SU-DHL-6 (cell line): ENCODE results near the gene PTPRN2.

Experiments used
- H2AFZ ChIP-seq: fragments of 200-600 bp; sonication (generic); 2 replicates; pipeline ENCODE4 v1.6.1; 2014; ENCODE audit warnings: low read depth, mild to moderate bottlenecking, moderate library complexity, mixed read lengths, antibody characterized with exemption, low read length; ENCODE audit not compliant: severe bottlenecking
- H3F3A ChIP-seq: fragments of 200-600 bp; shearing (Covaris generic); 2 replicates; pipeline ENCODE4 v1.6.0; 2016; ENCODE audit warnings: antibody characterized with exemption, mild to moderate bottlenecking; ENCODE audit not compliant: insufficient read depth
- H3K27ac ChIP-seq: fragments of 200-600 bp; sonication (generic); 2 replicates; pipeline ENCODE4 v1.5.1; 2016; ENCODE audit warnings: low read depth, mild to moderate bottlenecking, low read length, moderate library complexity, mixed read lengths
- H3K27me3 ChIP-seq: fragments of 200-600 bp; sonication (generic), shearing (Covaris generic); 2 replicates; pipeline ENCODE4 v1.6.0; 2014; ENCODE audit warnings: mild to moderate bottlenecking, low read length
- H3K36me3 ChIP-seq: fragments of 200-600 bp; sonication (generic); 2 replicates; pipeline ENCODE4 v1.6.1; 2014; ENCODE audit warnings: mild to moderate bottlenecking, low read length, mixed read lengths
- H3K4me2 ChIP-seq: fragments of 300-600, 200-600 bp; shearing (Covaris generic), sonication (generic); 2 replicates; pipeline ENCODE4 v1.6.0; 2014; ENCODE audit warnings: low read length, low read depth, mild to moderate bottlenecking; ENCODE audit not compliant: poor library complexity, severe bottlenecking
- H3K4me3 ChIP-seq: fragments of 200-600 bp; sonication (generic); 2 replicates; pipeline ENCODE4 v1.5.1; 2014; ENCODE audit warnings: antibody characterized with exemption, low read length, mild to moderate bottlenecking, mixed read lengths; ENCODE audit not compliant: insufficient read depth, poor library complexity, severe bottlenecking
- H3K79me2 ChIP-seq: fragments of 200-600 bp; sonication (generic); 2 replicates; pipeline ENCODE4 v1.6.1; 2014; ENCODE audit warnings: mild to moderate bottlenecking, low read length, moderate library complexity; ENCODE audit not compliant: insufficient read depth
- H3K9ac ChIP-seq: fragments of 200-600 bp; sonication (generic); 2 replicates; pipeline ENCODE4 v1.7.0; 2014; ENCODE audit warnings: mild to moderate bottlenecking, low read length
- H3K9me2 ChIP-seq: fragments of 200-600 bp; sonication (generic); replicated peaks from 2 replicates; pipeline ENCODE4 v1.6.1; 2014; ENCODE audit warnings: low read length; ENCODE audit not compliant: insufficient read depth
- H3K9me3 ChIP-seq: fragments of 200-600 bp; sonication (generic); 2 replicates; pipeline ENCODE4 v1.6.1; 2014; ENCODE audit warnings: low read length, mixed read lengths; ENCODE audit not compliant: insufficient read depth
- H4K20me1 ChIP-seq: fragments of 200-600 bp; sonication (generic); 2 replicates; pipeline ENCODE4 v1.6.1; 2014; ENCODE audit warnings: low read depth, mild to moderate bottlenecking, antibody characterized with exemption, low read length, moderate library complexity, mixed read lengths
- EZH2phosphoT487 ChIP-seq: fragments of 200-600 bp; sonication (generic), shearing (Covaris generic); conservative IDR thresholded peaks from 2 replicates; pipeline ENCODE4 v1.6.1; 2018; ENCODE audit warnings: mild to moderate bottlenecking, antibody characterized with exemption, low read length, moderate library complexity, mixed read lengths
- TF ChIP-seq, protein P1 (sequence below): fragments of 200-600 bp; sonication (generic); IDR thresholded peaks from one replicate; pipeline ENCODE4 v1.5.1; 2017; ENCODE audit warnings: antibody characterized with exemption, mild to moderate bottlenecking, low read length, moderate library complexity; ENCODE audit not compliant: insufficient read depth, poor library complexity, severe bottlenecking

PTPRN2 gene

DNA sequence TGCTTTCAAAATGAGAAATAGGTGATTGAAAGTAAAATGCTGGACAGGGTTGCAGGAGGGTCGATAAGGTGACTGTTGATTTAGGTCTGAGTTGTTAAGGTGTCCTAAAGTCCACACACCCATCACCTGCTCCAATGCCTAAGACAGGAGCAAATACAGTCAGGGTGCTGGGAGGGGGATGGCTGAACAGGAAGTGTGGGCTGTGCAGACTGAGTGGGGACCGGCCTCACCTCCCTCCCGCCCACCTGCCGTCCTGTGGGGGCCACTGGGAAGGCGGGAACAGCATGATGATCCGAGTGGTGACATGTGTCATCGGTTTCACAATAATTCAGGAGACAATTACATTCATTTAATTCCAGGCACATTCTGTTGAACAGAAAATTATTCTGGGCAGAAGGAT lies 990.1 kb downstream of the PTPRN2 start:
- H3K27ac ChIP-seq: no peak overlapping the region
- H3K36me3 ChIP-seq: no peaks in the 10 kb centered on the region
- H3K9me3 ChIP-seq: no peaks in the 10 kb centered on the region
- no peak overlapping the region for H2AFZ ChIP-seq
- H3K79me2 ChIP-seq: no peaks in the 10 kb centered on the region
- H3K9me2 ChIP-seq: no peaks in the 10 kb centered on the region
- no peak overlapping the region for H3K4me2 ChIP-seq
- no peak overlapping the region for H3K4me3 ChIP-seq
- TF ChIP-seq EZH2phosphoT487: no peak
- TF ChIP-seq, protein P1, sequence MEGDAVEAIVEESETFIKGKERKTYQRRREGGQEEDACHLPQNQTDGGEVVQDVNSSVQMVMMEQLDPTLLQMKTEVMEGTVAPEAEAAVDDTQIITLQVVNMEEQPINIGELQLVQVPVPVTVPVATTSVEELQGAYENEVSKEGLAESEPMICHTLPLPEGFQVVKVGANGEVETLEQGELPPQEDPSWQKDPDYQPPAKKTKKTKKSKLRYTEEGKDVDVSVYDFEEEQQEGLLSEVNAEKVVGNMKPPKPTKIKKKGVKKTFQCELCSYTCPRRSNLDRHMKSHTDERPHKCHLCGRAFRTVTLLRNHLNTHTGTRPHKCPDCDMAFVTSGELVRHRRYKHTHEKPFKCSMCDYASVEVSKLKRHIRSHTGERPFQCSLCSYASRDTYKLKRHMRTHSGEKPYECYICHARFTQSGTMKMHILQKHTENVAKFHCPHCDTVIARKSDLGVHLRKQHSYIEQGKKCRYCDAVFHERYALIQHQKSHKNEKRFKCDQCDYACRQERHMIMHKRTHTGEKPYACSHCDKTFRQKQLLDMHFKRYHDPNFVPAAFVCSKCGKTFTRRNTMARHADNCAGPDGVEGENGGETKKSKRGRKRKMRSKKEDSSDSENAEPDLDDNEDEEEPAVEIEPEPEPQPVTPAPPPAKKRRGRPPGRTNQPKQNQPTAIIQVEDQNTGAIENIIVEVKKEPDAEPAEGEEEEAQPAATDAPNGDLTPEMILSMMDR: no peak
- H4K20me1 ChIP-seq: no peaks in the 10 kb centered on the region
- H3K27me3 ChIP-seq: no peaks in the 10 kb centered on the region
- no peaks in the 10 kb centered on the region for H3F3A ChIP-seq
- no peak overlapping the region for H3K9ac ChIP-seq

DNA sequence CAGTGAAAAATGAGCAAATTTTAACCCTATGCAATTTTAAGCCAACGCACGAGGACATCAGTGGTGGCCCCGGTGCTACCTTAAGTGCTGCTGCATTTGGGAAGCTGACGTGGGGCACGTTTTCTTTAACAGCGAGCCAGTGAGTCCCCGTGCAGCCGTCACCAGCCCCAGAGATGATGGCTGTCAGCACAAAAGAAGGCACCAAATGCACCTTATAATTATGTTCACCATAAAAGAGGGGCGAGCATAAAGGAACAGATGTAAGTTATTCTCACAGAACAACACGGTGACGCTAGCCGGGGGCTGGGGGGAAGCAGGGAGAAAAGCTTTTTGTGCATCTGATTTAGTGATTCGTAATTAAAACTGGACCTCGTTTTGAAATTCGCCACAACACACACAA lies 990.7 kb downstream of the PTPRN2 start:
- H3K4me3 ChIP-seq: no peak overlapping the region
- no peaks in the 10 kb centered on the region for H3K27me3 ChIP-seq
- no peaks in the 10 kb centered on the region for H4K20me1 ChIP-seq
- H3K36me3 ChIP-seq: no peaks in the 10 kb centered on the region
- H3K9ac ChIP-seq: no peak overlapping the region
- H3K4me2 ChIP-seq: no peak overlapping the region
- H2AFZ ChIP-seq: no peak overlapping the region
- H3K27ac ChIP-seq: no peak overlapping the region
- H3F3A ChIP-seq: no peaks in the 10 kb centered on the region
- TF ChIP-seq EZH2phosphoT487: no peak
- TF ChIP-seq, protein P1: no peak
- no peaks in the 10 kb centered on the region for H3K79me2 ChIP-seq
- H3K9me3 ChIP-seq: no peaks in the 10 kb centered on the region
- H3K9me2 ChIP-seq: no peaks in the 10 kb centered on the region

DNA sequence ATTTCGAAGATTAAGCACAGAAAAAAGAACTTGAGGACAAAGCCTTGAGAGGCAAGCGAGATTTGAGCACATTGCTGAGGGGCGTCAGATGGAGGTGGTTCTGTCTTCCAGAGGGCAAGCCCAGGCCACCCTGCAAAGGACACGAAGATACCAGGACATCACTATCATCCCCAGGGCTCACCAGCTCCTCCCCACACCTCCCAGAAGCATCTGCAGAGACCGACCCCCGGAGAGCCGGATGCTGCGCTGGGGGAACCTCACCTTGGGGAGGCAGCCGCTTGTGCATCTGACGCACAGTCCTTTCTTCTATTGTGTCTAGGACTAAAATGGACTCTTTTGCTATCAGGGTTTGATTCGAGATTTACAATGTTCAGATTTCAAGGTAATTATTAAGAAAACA lies 991.2 kb downstream of the PTPRN2 start:
- Histone ChIP-seq H3K4me2 (no peak overlapping the region), H4K20me1 (no peaks in the 10 kb centered on the region), H3K4me3 (no peak overlapping the region), H3K27me3 (no peaks in the 10 kb centered on the region), H3K27ac (no peak overlapping the region), H3K36me3 (no peaks in the 10 kb centered on the region), H3K79me2 (no peaks in the 10 kb centered on the region), H3K9ac (no peak overlapping the region), H3K9me3 (no peaks in the 10 kb centered on the region), H3F3A (no peaks in the 10 kb centered on the region), H3K9me2 (no peaks in the 10 kb centered on the region), H2AFZ (no peak overlapping the region)
- TF ChIP-seq EZH2phosphoT487: no peak
- TF ChIP-seq, protein P1: no peak

DNA sequence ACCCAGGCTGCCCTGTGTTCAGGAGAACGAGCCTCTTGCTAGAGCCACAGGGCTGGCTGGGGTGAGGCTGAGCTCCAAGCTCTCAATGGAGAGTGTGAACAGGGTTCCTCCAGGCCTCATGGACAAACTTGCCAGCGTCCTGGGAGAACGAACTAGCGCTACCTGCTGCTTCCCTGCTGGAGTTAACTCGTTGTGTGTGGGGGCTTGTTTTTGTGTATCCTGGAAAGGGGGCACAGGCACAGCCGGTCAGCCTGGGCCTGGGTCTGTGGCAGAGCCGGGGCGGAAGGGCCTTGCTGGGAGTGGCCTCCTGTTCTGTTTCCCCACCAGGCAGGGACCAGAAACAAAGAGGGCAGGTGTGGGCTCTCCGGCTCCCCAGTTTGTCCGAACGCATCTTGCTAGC lies 991.6 kb downstream of the PTPRN2 start:
- no peak overlapping the region for H3K4me3 ChIP-seq
- no peaks in the 10 kb centered on the region for H3K79me2 ChIP-seq
- no peaks in the 10 kb centered on the region for H3K9me3 ChIP-seq
- H3K27me3 ChIP-seq: no peaks in the 10 kb centered on the region
- no peak overlapping the region for H3K4me2 ChIP-seq
- no peak overlapping the region for H3K9ac ChIP-seq
- no peak for TF ChIP-seq EZH2phosphoT487
- TF ChIP-seq, protein P1: no peak
- no peak overlapping the region for H3K27ac ChIP-seq
- H3F3A ChIP-seq: no peaks in the 10 kb centered on the region
- no peaks in the 10 kb centered on the region for H3K36me3 ChIP-seq
- no peaks in the 10 kb centered on the region for H4K20me1 ChIP-seq
- H3K9me2 ChIP-seq: no peaks in the 10 kb centered on the region
- no peak overlapping the region for H2AFZ ChIP-seq
